Upper lobe of right lung (tissue), 1 donor: ENCODE data around the gene CFH. TPM values are rescaled to one million over a fixed set of nuclear protein-coding genes. Genes with fewer than 3 reads are reported as not detected.

ENCODE experiments used
- ATAC-seq: fragments of 200-7000 bp; cut with Tn5 transposase; one replicate; pipeline ENCODE4 v1.9.1; 2020; ENCODE audit warnings: mild to moderate bottlenecking, moderate library complexity
- DNase-seq: peaks from one replicate; pipeline ENCODE4 v3.0.0-alpha.2; 2020
- H3K27ac ChIP-seq: fragments of 200-600 bp; one replicate; pipeline ENCODE4 v1.8.0; 2022
- H3K27me3 ChIP-seq: fragments of 200-600 bp; one replicate; pipeline ENCODE4 v1.8.0; 2022; ENCODE audit warnings: mild to moderate bottlenecking
- H3K36me3 ChIP-seq: fragments of 200-600 bp; one replicate; pipeline ENCODE4 v1.8.0; 2022
- H3K4me1 ChIP-seq: fragments of 200-600 bp; one replicate; pipeline ENCODE4 v1.8.0; 2022
- H3K4me3 ChIP-seq: fragments of 200-600 bp; one replicate; pipeline ENCODE4 v1.8.0; 2022; ENCODE audit warnings: mild to moderate bottlenecking
- H3K9me3 ChIP-seq: fragments of 200-600 bp; one replicate; pipeline ENCODE4 v1.8.0; 2022
- intact Hi-C: fragments of 100-400 bp; cut with DNase I; formaldehyde crosslinking; loops from one replicate; pipeline ENCODE4 v1.11.0; 2022
- total RNA-seq: library from RNA; stranded (reverse); fragmentation: NEBNext Ultra II Directional; extraction: Animal tissue kit (Norgen Biotek cat#: 25700); gene quantifications from one replicate; pipeline ENCODE4 v1.2.1, GENCODE V29; 2021
- TF ChIP-seq, protein P1 (sequence below): fragments of 200-600 bp; IDR thresholded peaks from one replicate; pipeline ENCODE4 v1.8.0; 2022; ENCODE audit warnings: antibody characterized with exemption
- donor health status: DM: no; HTN: yes; CAD: no; lungs with severe emphysema.

The CFH gene
- total RNA-seq, 1 donor from 2014 or later, result 78.5 TPM

DNA sequence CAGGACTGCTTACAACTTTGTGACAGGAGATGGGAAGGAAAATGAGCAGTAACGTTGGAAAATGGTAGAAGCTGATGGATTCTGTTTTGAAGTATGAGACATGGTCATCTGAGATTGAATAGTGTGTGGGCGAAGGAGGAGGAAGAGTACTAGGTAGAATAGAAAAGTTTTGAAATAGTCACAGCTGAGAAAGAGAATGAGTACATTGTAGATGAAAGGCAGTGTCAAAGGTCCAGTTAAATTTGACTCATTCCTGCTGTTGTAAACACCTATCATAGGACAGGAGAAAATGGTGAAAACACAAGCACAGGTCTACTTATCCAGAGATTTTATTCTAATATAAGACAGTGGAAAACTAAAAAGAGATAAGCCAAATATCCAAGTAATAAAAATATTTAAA lies 66.0 kb downstream of the CFH start:
- intact Hi-C loops, result no loop called here
- no peaks in the 10 kb centered on the region for H3K4me1 ChIP-seq
- no peak for DNase-seq

DNA sequence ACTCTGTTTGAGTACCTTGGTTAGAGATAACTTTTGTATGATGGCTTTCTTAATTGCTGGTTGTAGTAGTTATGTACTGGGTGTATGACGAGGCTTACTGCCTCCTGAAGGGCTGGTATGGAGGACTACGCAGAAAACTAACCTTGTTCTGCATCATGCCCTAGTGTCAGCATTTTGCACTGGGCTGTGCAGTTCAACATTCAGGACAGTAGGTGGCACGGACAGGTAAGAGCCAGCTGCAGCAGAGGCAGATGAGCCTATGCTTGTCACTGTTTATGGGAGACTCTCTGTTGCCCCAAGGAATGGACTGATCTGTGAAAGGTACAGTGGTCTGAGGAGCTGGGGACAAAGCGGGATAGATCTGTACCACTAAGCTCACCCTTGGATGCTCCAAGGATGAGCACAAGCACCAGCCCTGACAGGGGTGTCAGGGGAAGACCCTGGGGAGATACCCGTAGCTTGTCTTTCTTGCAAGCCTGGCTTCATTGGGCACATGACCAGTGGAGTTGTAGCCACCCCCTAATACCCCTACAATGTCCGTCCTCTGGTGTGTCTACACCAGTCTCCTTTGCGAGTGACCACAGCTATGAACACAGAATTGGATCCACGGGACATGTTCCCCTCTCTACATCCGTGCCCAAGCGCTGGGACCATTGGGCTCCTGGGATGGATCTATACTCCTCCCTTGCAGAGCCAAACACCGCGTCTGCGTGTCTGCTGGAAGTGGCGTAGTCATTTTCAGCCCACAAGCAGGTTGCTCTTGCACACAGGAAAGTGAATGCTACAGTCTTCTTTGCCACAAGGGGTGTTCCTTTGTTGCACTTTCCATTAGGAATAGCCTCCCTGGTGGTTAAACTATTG lies 71.7 kb downstream of the CFH start:
- Histone ChIP-seq H3K9me3 (no peaks in the 10 kb centered on the region), H3K27ac (no peak overlapping the region), H3K27me3 (no peaks in the 10 kb centered on the region), H3K4me3 (no peak overlapping the region), H3K36me3 (no peaks in the 10 kb centered on the region), H3K4me1 (no peaks in the 10 kb centered on the region)
- TF ChIP-seq, protein P1, sequence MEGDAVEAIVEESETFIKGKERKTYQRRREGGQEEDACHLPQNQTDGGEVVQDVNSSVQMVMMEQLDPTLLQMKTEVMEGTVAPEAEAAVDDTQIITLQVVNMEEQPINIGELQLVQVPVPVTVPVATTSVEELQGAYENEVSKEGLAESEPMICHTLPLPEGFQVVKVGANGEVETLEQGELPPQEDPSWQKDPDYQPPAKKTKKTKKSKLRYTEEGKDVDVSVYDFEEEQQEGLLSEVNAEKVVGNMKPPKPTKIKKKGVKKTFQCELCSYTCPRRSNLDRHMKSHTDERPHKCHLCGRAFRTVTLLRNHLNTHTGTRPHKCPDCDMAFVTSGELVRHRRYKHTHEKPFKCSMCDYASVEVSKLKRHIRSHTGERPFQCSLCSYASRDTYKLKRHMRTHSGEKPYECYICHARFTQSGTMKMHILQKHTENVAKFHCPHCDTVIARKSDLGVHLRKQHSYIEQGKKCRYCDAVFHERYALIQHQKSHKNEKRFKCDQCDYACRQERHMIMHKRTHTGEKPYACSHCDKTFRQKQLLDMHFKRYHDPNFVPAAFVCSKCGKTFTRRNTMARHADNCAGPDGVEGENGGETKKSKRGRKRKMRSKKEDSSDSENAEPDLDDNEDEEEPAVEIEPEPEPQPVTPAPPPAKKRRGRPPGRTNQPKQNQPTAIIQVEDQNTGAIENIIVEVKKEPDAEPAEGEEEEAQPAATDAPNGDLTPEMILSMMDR, result peak; percentile 45
- intact Hi-C loops, result no loop called here
- peak; percentile 79 for ATAC-seq
- DNase-seq, result no peak

More for the DNA sequence above, 66.0 kb downstream of the CFH start:
- TF ChIP-seq, protein P1, result no peak
- H3K36me3 ChIP-seq, result no peaks in the 10 kb centered on the region
- H3K27me3 ChIP-seq, result no peaks in the 10 kb centered on the region
- ATAC-seq, result no peak
- no peaks in the 10 kb centered on the region for H3K9me3 ChIP-seq
- H3K27ac ChIP-seq, result no peak overlapping the region
- no peak overlapping the region for H3K4me3 ChIP-seq

DNA sequence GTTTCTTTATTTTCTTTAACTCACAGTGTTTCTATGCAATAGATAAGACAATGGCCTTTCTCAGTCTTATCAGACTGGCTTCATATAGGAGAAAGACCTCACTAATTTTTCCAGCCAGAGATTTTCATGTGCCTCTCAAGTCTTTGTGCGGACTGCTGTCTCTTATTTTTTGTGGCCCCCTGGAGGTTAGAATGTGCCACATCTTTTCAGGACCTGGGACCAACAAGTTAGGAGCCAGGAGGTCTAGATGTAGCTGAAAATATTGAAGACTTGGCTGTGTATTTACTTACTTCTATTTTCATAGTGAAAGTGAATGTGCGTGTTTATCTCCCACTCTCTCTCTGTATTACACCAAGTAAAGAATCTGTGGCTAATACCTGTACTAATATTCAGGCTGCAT lies 80.7 kb downstream of the CFH start:
- H3K9me3 ChIP-seq, result no peaks in the 10 kb centered on the region
- H3K4me3 ChIP-seq, result no peak overlapping the region
- H3K27ac ChIP-seq, result no peak overlapping the region
- TF ChIP-seq, protein P1, result no peak
- ATAC-seq (no peak), DNase-seq (no peak)
- no peaks in the 10 kb centered on the region for H3K4me1 ChIP-seq
- intact Hi-C loops, result no loop called here
- H3K27me3 ChIP-seq, result no peaks in the 10 kb centered on the region
- H3K36me3 ChIP-seq, result no peaks in the 10 kb centered on the region

DNA sequence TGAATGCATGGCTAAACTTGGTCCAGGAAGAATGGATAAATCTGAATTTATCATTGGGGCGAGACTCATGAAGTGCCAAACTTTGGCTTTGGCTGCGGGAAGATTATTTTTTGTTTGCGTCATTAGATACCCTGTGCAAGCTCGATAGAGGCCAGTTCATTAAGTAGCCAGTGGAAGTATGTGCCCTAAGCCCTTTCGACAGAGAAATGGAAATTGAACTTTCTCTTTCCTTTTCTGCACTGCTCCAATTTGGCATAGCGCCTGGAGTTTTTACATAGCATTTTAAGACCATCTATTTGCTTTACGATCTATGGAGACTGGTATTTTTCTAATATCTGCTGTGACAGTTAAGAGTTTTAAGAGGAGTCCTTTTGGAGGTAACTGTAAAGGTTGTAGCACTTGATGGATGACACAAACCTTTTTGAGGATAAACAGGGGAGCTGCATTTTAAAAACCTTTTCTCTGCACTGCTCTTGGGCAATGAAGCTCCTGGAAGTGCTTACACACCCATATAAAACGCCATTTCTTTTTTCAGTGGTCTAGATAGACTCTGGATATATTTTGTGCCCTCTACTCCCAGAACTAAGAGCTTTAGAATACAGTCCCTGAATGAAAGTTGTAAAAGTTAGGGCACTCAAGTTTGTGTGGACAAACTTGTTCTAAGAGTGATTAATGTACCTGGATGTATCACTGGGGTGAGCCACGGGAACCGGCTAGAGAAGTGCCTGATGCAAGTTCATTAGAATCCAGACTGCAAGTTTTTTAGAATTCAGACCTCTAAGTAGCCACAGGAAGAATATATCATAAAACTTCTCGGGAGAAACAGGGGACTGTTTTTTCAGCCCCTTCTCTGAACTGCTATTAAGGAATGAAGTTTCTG lies 81.5 kb downstream of the CFH start:
- no peak for DNase-seq
- no peak for ATAC-seq
- no peaks in the 10 kb centered on the region for H3K36me3 ChIP-seq
- no peaks in the 10 kb centered on the region for H3K27me3 ChIP-seq
- no peaks in the 10 kb centered on the region for H3K9me3 ChIP-seq
- TF ChIP-seq, protein P1, result no peak
- H3K4me3 ChIP-seq, result no peak overlapping the region
- H3K4me1 ChIP-seq, result no peaks in the 10 kb centered on the region
- no peak overlapping the region for H3K27ac ChIP-seq
- intact Hi-C loops, result no loop called here

DNA sequence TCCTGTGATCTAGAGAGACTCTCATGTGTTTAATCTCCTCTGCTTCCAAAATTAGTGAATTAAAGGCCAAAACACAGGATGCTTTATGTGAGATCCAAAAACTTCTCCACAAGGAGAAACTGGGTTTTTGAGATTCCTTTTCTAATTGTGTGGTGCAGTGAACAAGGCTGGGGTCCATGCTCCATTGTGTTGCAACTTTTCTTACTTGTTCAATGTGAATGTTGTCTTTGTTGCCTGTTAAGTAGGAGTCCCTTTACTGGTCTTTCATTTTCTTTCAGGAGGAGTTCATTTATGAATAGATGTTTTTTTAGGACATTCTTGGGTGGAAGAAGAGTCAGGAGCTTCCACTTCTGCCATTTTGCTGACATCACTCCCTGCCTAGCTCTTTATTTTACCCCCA lies 82.2 kb downstream of the CFH start:
- Histone ChIP-seq H3K27me3 (no peaks in the 10 kb centered on the region), H3K27ac (no peak overlapping the region), H3K4me3 (no peak overlapping the region), H3K9me3 (no peaks in the 10 kb centered on the region), H3K36me3 (no peaks in the 10 kb centered on the region), H3K4me1 (no peaks in the 10 kb centered on the region)
- TF ChIP-seq, protein P1, result no peak
- intact Hi-C loops, result no loop called here
- DNase-seq (no peak), ATAC-seq (no peak)
